H1 (cell line): Measurements from ENCODE around the gene ROS1. TPM values are rescaled to one million over a fixed set of nuclear protein-coding genes. Genes with fewer than 3 reads are reported as not detected.

ENCODE experiments used
- CTCF ChIA-PET: fragments of 300-600 bp; sonication (Branson Sonifier 250); formaldehyde crosslinking; loops from one replicate; lab custom pipeline; 2021; ENCODE audit not compliant: partially characterized antibody; lab: Charles Lee
- POLR2A ChIA-PET: fragments of 300-600 bp; sonication (Branson Sonifier 250); formaldehyde crosslinking; loops from one replicate; lab custom pipeline; 2021; ENCODE audit warnings: inconsistent platforms; ENCODE audit not compliant: partially characterized antibody; lab: Charles Lee
- DNase-seq, 2 experiments: peaks; one replicate each; pipeline versions ENCODE4 v3.0.0 to v3.0.0-alpha.2; 2010 to 2022; ENCODE audit warnings: low spot score in 2 of 2, low read depth in 1 of 2, mixed read lengths in 1 of 2
- FAIRE-seq: peaks from 2 replicates; lab custom pipeline; 2011; peaks lifted over from hg19 to GRCh38; lab: Jason Lieb, UNC
- H2AFZ ChIP-seq: 2 replicates; pipeline ENCODE4 v1.8.1; 2012; ENCODE audit warnings: low read length, inconsistent platforms
- H2AK5ac ChIP-seq: 2 replicates; pipeline ENCODE4 v1.6.1; 2013; ENCODE audit warnings: low read depth, low read length
- H2BK120ac ChIP-seq: replicated peaks from 2 replicates; pipeline ENCODE3; 2013; ENCODE audit warnings: low read depth, low read length, inconsistent platforms
- H2BK12ac ChIP-seq: 2 replicates; pipeline ENCODE4 v1.6.1; 2013; ENCODE audit warnings: low read depth, low read length
- H2BK15ac ChIP-seq: 2 replicates; pipeline ENCODE4 v1.6.1; 2013; ENCODE audit warnings: low read length
- H2BK20ac ChIP-seq: 2 replicates; pipeline ENCODE4 v1.6.1; 2013; ENCODE audit warnings: low read length
- H2BK5ac ChIP-seq: 2 replicates; pipeline ENCODE4 v1.6.1; 2013; ENCODE audit warnings: low read depth, low read length
- H3K14ac ChIP-seq: 2 replicates; pipeline ENCODE4 v1.6.1; 2013; ENCODE audit warnings: inconsistent platforms; ENCODE audit not compliant: insufficient read length
- H3K18ac ChIP-seq: 2 replicates; pipeline ENCODE4 v1.6.1; 2013; ENCODE audit warnings: low read length; ENCODE audit errors: extremely low read depth
- H3K23ac ChIP-seq: 2 replicates; pipeline ENCODE4 v1.6.1; 2013; ENCODE audit warnings: inconsistent platforms; ENCODE audit not compliant: insufficient read length
- H3K23me2 ChIP-seq: 2 replicates; pipeline ENCODE4 v1.6.1; 2013; ENCODE audit warnings: low read depth, low read length
- H3K27ac ChIP-seq: 2 replicates; pipeline ENCODE4 v1.6.1; 2011; ENCODE audit warnings: low read depth, low read length, inconsistent platforms
- H3K27me3 ChIP-seq, 4 experiments: replicated peaks in 1 of 4; 1 replicate in 1 of 4; 2 replicates in 3 of 4; pipeline versions ENCODE4 v1.6.1 to v1.8.1; 2011 to 2013; ENCODE audit warnings: low read length in 3 of 4, mild to moderate bottlenecking in 3 of 4, inconsistent platforms in 2 of 4, mixed read lengths in 2 of 4, moderate library complexity in 1 of 4; ENCODE audit not compliant: control insufficient read depth in 3 of 4, insufficient read depth in 3 of 4; ENCODE audit errors: extremely low read depth in 1 of 4
- H3K36me3 ChIP-seq, 4 experiments: 2 replicates each; pipeline versions ENCODE4 v1.6.1 to v1.8.1; 2011 to 2013; ENCODE audit warnings: mild to moderate bottlenecking in 4 of 4, low read length in 3 of 4, moderate library complexity in 2 of 4, control low read depth in 1 of 4, inconsistent platforms in 1 of 4; ENCODE audit not compliant: insufficient read depth in 4 of 4, control insufficient read depth in 2 of 4
- H3K4ac ChIP-seq: replicated peaks from 2 replicates; pipeline ENCODE3; 2013; ENCODE audit warnings: low read length, low read depth, mixed read lengths, inconsistent platforms; ENCODE audit not compliant: insufficient read length
- H3K4me1 ChIP-seq, 4 experiments: replicated peaks in 1 of 4; 1 replicate in 1 of 4; 2 replicates in 3 of 4; pipeline versions ENCODE4 v1.6.1 to v1.8.1; 2011 to 2013; ENCODE audit warnings: low read length in 3 of 4, inconsistent platforms in 2 of 4, mixed read lengths in 1 of 4; ENCODE audit not compliant: insufficient read depth in 4 of 4, control insufficient read depth in 3 of 4
- H3K4me2 ChIP-seq, 2 experiments: 2 replicates each; pipeline versions ENCODE4 v1.6.1 to v1.8.1; 2011 to 2013; ENCODE audit warnings: low read depth in 2 of 2, low read length in 2 of 2, control low read depth in 1 of 2, inconsistent platforms in 1 of 2, mild to moderate bottlenecking in 1 of 2; ENCODE audit not compliant: insufficient read depth in 1 of 2
- H3K4me3 ChIP-seq, 4 experiments: fragments of 200-600, 300-600 bp in 1 of 4; sonication (generic), shearing (Covaris generic), sonication (Bioruptor Twin) in 1 of 4; 2 replicates each; pipeline versions ENCODE4 v1.5.1 to v1.8.1; 2011 to 2016; ENCODE audit warnings: low read length in 4 of 4, low read depth in 3 of 4, control low read depth in 2 of 4, inconsistent platforms in 2 of 4, mild to moderate bottlenecking in 2 of 4, mixed read lengths in 1 of 4, moderate library complexity in 1 of 4; ENCODE audit not compliant: insufficient read depth in 2 of 4; ENCODE audit errors: extremely low read depth in 1 of 4
- H3K56ac ChIP-seq: replicated peaks from 2 replicates; pipeline ENCODE3; 2013; ENCODE audit warnings: low read depth, mild to moderate bottlenecking, mixed read lengths, low read length, inconsistent platforms; ENCODE audit not compliant: insufficient read length
- H3K79me1 ChIP-seq: 2 replicates; pipeline ENCODE4 v1.6.1; 2013; ENCODE audit warnings: low read depth, low read length, control low read depth
- H3K79me2 ChIP-seq, 2 experiments: 2 replicates each; pipeline versions ENCODE4 v1.6.1 to v1.8.1; 2012 to 2013; ENCODE audit warnings: low read length in 2 of 2, mild to moderate bottlenecking in 2 of 2, inconsistent platforms in 1 of 2; ENCODE audit not compliant: insufficient read depth in 2 of 2, control insufficient read depth in 1 of 2
- H3K9ac ChIP-seq, 4 experiments: replicated peaks in 1 of 4; 1 replicate in 1 of 4; 2 replicates in 3 of 4; pipeline versions ENCODE4 v1.6.1 to v1.8.1; 2011 to 2013; ENCODE audit warnings: low read depth in 3 of 4, low read length in 3 of 4, control low read depth in 2 of 4, mild to moderate bottlenecking in 2 of 4, moderate library complexity in 2 of 4, inconsistent platforms in 1 of 4; ENCODE audit errors: extremely low read depth in 1 of 4
- H3K9me3 ChIP-seq, 2 experiments: 2 replicates each; pipeline versions ENCODE4 v1.6.1 to v1.8.1; 2012 to 2013; ENCODE audit warnings: mild to moderate bottlenecking in 2 of 2, moderate library complexity in 2 of 2, control low read depth in 1 of 2, inconsistent platforms in 1 of 2, low read depth in 1 of 2, low read length in 1 of 2, mixed read lengths in 1 of 2; ENCODE audit not compliant: insufficient read depth in 2 of 2
- H4K20me1 ChIP-seq, 2 experiments: replicated peaks in 1 of 2; 2 replicates each; pipeline versions ENCODE3 to v1.8.1; 2011 to 2013; ENCODE audit warnings: inconsistent platforms in 2 of 2, low read length in 2 of 2, mild to moderate bottlenecking in 1 of 2; ENCODE audit not compliant: insufficient read depth in 2 of 2, control insufficient read depth in 1 of 2
- H4K5ac ChIP-seq: 2 replicates; pipeline ENCODE4 v1.6.1; 2013; ENCODE audit warnings: low read length, low read depth, mixed read lengths, inconsistent platforms; ENCODE audit not compliant: insufficient read length
- H4K8ac ChIP-seq: 2 replicates; pipeline ENCODE4 v1.8.0; 2013; ENCODE audit warnings: mild to moderate bottlenecking, moderate library complexity, low read length, inconsistent platforms; ENCODE audit not compliant: insufficient read depth; ENCODE audit errors: extremely low read depth
- H4K91ac ChIP-seq: replicated peaks from 2 replicates; pipeline ENCODE3; 2013; ENCODE audit warnings: low read length, mixed read lengths, inconsistent platforms; ENCODE audit not compliant: insufficient read length
- EP300 ChIP-seq, 2 experiments: IDR thresholded peaks; 1 replicate in 1 of 2; 2 replicates in 1 of 2; pipeline ENCODE4 v1.6.1; 2011 to 2012; ENCODE audit warnings: low read depth in 2 of 2, low read length in 2 of 2, mild to moderate bottlenecking in 2 of 2, borderline replicate concordance in 1 of 2, inconsistent platforms in 1 of 2, moderate library complexity in 1 of 2
- JUND ChIP-seq: IDR thresholded peaks from 2 replicates; pipeline ENCODE4 v1.6.1; 2011; ENCODE audit warnings: mild to moderate bottlenecking, improper control_type of control experiment, low read length
- SIN3A ChIP-seq, 2 experiments: IDR thresholded peaks in 1 of 2; conservative IDR thresholded peaks in 1 of 2; 2 replicates each; pipeline ENCODE4 v1.6.1; 2011 to 2012; ENCODE audit warnings: low read length in 2 of 2, improper control_type of control experiment in 1 of 2, low read depth in 1 of 2, mild to moderate bottlenecking in 1 of 2
- WGBS, 2 experiments: shearing (Covaris generic) in 1 of 2; methylation state at CpG; one replicate each; pipeline versions ENCODE4 v1.1.6 to v1.1.7; 2013 to 2015; ENCODE audit warnings: low lambda C conversion rate in 2 of 2, mixed read lengths in 2 of 2, inconsistent platforms in 1 of 2, low coverage in 1 of 2, missing lambda C conversion rate in 1 of 2; ENCODE audit not compliant: insufficient replicate concordance in 2 of 2, insufficient coverage in 1 of 2, insufficient read length in 1 of 2; ENCODE audit errors: extremely low coverage in 1 of 2, missing lambda C conversion rate in 1 of 2; 5-methylcytosine and 5-hydroxymethylcytosine counted together
- polyA plus RNA-seq, 7 experiments: library from polyadenylated mRNA; depleted of rRNA in 3 of 7; stranded (reverse) in 5 of 7; unstranded in 2 of 7; fragments of >200 nt in 5 of 7; fragments of 200-250 nt in 2 of 7; gene quantifications; 1 replicate in 5 of 7; 2 replicates in 1 of 7; 4 replicates in 1 of 7; pipeline versions ENCODE4 v1.2.1 to v1.2.3, GENCODE V29; 2011 to 2013; ENCODE audit warnings: missing spikeins in 2 of 7, mixed read lengths in 2 of 7
- total RNA-seq: library from RNA; stranded (reverse); fragmentation: NEBNext Ultra II Directional; extraction: Animal tissue kit (Norgen Biotek cat#: 25700); gene quantifications from 2 replicates; pipeline ENCODE4 v1.2.1, GENCODE V29; 2021

The ROS1 gene
- total and polyA plus RNA-seq, 2 of the 8 experiments (the other 6 are each of a cell fraction or from before 2014, with no cell fraction given) = not detected

- no peak overlapping the region for H3K14ac ChIP-seq
- H2AK5ac ChIP-seq = no peak overlapping the region
- no peak overlapping the region for H2BK15ac ChIP-seq
- no peak overlapping the region for H4K5ac ChIP-seq
- no peak overlapping the region for H3K4me2 ChIP-seq
- H2AFZ ChIP-seq = no peak overlapping the region
- H3K23me2 ChIP-seq = no peaks in the 10 kb centered on the region
- no peak overlapping the region for H3K27ac ChIP-seq
- no peak overlapping the region for H2BK5ac ChIP-seq
- no peak overlapping the region for H3K4ac ChIP-seq
- DNase-seq (no peak), FAIRE-seq (no peak)
- no peak overlapping the region for H3K23ac ChIP-seq
- H4K20me1 ChIP-seq = no peaks in the 10 kb centered on the region
- no peak overlapping the region for H3K18ac ChIP-seq
- ChIA-PET CTCF (interaction anchor here (0.9 to 1.5 kb wide), 5 partner anchors 10 to 332 kb away, joined by 3 to 6 read pairs (median 3); no protein-coding TSS in a partner anchor), POLR2A (no interaction called here)
- H3K27me3 ChIP-seq = no peaks in the 10 kb centered on the region
- no peak overlapping the region for H3K9ac ChIP-seq
- H3K36me3 ChIP-seq = no peaks in the 10 kb centered on the region
- H4K8ac ChIP-seq = no peak overlapping the region
- H4K91ac ChIP-seq = no peak overlapping the region
- H3K79me1 ChIP-seq = no peaks in the 10 kb centered on the region
- H3K4me1 ChIP-seq = no peaks in the 10 kb centered on the region
- whole genome bisulfite sequencing, 2 experiments = 68% methylated on average over 3 of the region's 3 CpGs; no CpG with 5 or more reads in 1 of the 2 experiments
- H2BK20ac ChIP-seq = no peak overlapping the region
- H3K56ac ChIP-seq = no peak overlapping the region
- H2BK12ac ChIP-seq = no peak overlapping the region
- H2BK120ac ChIP-seq = no peak overlapping the region
- no peak overlapping the region for H3K4me3 ChIP-seq
- no peaks in the 10 kb centered on the region for H3K9me3 ChIP-seq
- TF ChIP-seq SIN3A (conservative IDR thresholded peaks at IDR 0.05 in 1 of 2, IDR thresholded peaks at IDR 0.05 in 1 of 2; ENCODE audit: low read depth in 1 of 2, low read length in 2 of 2) (no peak), EP300 (IDR thresholded peaks at IDR 0.05; ENCODE audit: borderline replicate concordance in 1 of 2, low read depth in 2 of 2, low read length in 2 of 2) (no peak), JUND (no peak)
- H3K79me2 ChIP-seq = no peaks in the 10 kb centered on the region
Observed at GRCh38 chr6:117303323-117303722, 122.4 kb downstream of the ROS1 start.
